ENCODE results near the gene BHLHE40. TPM values are rescaled to one million over a fixed set of nuclear protein-coding genes. Genes with fewer than 3 reads are reported as not detected.

Gene BHLHE40
- total RNA-seq = 100 to 1,000 TPM; 209 to 219 TPM

DNA sequence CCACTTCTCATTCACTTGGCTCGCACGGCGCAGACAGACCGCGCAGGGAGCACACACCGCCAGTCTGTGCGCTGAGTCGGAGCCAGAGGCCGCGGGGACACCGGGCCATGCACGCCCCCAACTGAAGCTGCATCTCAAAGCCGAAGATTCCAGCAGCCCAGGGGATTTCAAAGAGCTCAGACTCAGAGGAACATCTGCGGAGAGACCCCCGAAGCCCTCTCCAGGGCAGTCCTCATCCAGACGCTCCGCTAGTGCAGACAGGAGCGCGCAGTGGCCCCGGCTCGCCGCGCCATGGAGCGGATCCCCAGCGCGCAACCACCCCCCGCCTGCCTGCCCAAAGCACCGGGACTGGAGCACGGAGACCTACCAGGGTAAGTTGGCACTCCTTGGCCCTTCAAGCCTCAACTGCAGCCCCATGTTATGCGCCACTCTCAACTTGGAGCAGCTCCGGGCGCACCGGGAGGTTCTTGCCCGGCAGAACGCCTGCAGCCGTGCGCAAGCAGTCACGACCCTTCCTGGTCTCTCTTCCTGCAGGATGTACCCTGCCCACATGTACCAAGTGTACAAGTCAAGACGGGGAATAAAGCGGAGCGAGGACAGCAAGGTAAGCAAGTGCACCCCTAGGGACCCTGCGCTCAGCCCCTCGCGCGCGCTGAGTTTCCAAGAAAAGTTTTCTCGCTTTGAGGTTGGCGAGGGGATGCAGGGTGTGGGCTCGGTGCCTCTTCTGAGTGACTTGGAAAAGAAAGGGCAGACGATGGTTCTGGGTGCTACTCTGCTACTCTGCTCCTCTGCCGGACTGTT lies at the start of gene BHLHE40:
BHLHE40 (plus strand) TSS at position 10 of the 801 bp plus-strand sequence; CDS start at position 292, 282 bp downstream.
- Mint-ChIP-seq H3K4me3 (peak within 1 kb of the TSS; percentile 91), H3K36me3 (ENCODE audit: low read depth) (peaks cover 58% of the 10 kb centered on the region), H3K4me1 (ENCODE audit: low read depth) (peaks cover 46% of the 10 kb centered on the region), H3K9me3 (ENCODE audit: insufficient read depth) (no peaks in the 10 kb centered on the region), H3K27ac (peak within 1 kb of the TSS; percentile 96), H3K27me3 (ENCODE audit: low read depth) (no peaks in the 10 kb centered on the region)
- CTCF ChIA-PET = interaction anchor here (0.8 to 13.2 kb wide), 34 partner anchors 15 to 266 kb away, joined by 3 to 272 read pairs (median 5); no protein-coding TSS in a partner anchor
- POLR2A ChIA-PET = interaction anchor here (0.6 to 13.1 kb wide), 42 partner anchors 7 to 486 kb away, joined by 3 to 737 read pairs (median 6); partner anchors contain the start of genes EDEM1 and ITPR1
- ATAC-seq = peak; percentile 34
- DNase-seq = no peak

DNA sequence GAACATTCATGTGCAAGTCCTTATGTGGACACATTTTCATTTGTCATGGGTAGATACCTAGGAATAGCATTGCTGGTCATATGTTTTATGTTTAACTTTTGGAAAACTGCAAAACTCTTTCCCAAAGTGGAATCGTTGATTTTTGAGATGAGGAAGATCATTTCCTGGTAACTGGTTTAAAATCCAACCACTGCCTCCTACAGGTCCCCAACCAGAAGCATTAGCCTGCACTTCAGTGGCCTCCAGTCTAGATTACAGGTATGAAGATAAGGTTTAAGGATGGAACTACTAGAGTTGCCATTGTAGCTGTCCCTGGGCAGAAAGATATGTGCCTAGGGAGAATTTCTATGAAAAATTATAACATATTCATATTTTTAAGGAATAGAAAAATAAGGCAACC lies 48.7 kb upstream of the BHLHE40 start:
- no peak for DNase-seq
- Mint-ChIP-seq H3K27ac (no peak overlapping the region), H3K4me1 (ENCODE audit: low read depth) (peaks cover 45% of the 10 kb centered on the region), H3K27me3 (ENCODE audit: low read depth) (no peaks in the 10 kb centered on the region), H3K9me3 (ENCODE audit: insufficient read depth) (peaks cover 10% of the 10 kb centered on the region), H3K36me3 (ENCODE audit: low read depth) (peaks cover 21% of the 10 kb centered on the region), H3K4me3 (no peak overlapping the region)
- ChIA-PET CTCF (no interaction called here), POLR2A (no interaction called here)
- no peak for ATAC-seq

GRCh38 chr3:4934050-4934449 lies 45.2 kb upstream of the BHLHE40 start:
- Mint-ChIP-seq H3K36me3 (ENCODE audit: low read depth) (peaks cover 15% of the 10 kb centered on the region), H3K9me3 (ENCODE audit: insufficient read depth) (peaks cover 5% of the 10 kb centered on the region), H3K27ac (peak overlapping the region; percentile 48), H3K4me3 (no peak overlapping the region), H3K4me1 (ENCODE audit: low read depth) (peaks cover 30% of the 10 kb centered on the region), H3K27me3 (ENCODE audit: low read depth) (no peaks in the 10 kb centered on the region)
- no peak for ATAC-seq
- no peak for DNase-seq
- ChIA-PET POLR2A (no interaction called here), CTCF (no interaction called here)

DNA sequence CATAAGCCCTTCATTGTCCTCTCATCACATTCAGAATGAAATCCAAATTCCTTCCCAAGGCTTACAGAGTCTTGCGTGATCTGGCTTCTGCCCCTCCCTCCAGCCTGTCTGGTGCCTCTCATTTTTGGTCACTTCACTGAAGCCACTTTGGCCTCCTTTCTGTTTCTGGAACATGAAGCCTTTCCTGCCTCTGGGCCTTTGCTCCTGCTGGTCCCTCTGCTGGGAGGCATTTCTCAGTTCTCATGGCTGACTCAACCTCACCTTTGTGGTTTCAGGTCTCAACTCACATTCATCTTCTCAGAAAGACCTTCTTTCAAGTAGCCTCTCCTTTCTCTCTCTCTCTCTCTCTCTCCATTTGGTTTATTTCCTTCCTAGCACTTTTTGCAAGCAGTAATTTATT lies 43.9 kb upstream of the BHLHE40 start:
- peaks cover 28% of the 10 kb centered on the region for H3K4me1 Mint-ChIP-seq (ENCODE audit: low read depth)
- ChIA-PET POLR2A (interaction anchor here (0.7 kb wide), 1 partner anchor 44 kb away, joined by 3 read pairs; the partner anchor contains the start of gene BHLHE40), CTCF (no interaction called here)
- ATAC-seq = peak; percentile 87
- peak overlapping the region; percentile 73 for H3K27ac Mint-ChIP-seq
- H3K4me3 Mint-ChIP-seq = peak overlapping the region; percentile 6
- H3K27me3 Mint-ChIP-seq (ENCODE audit: low read depth) = no peaks in the 10 kb centered on the region
- H3K36me3 Mint-ChIP-seq (ENCODE audit: low read depth) = peaks cover 15% of the 10 kb centered on the region
- H3K9me3 Mint-ChIP-seq (ENCODE audit: insufficient read depth) = peaks cover 5% of the 10 kb centered on the region
- peak; percentile 52 for DNase-seq

- ChIA-PET CTCF (interaction anchor here (2.1 kb wide), 1 partner anchor 12 kb away, joined by 5 read pairs; no protein-coding TSS in a partner anchor), POLR2A (interaction anchor here (1.1 to 1.2 kb wide), 2 partner anchors 42 to 46 kb away, joined by 3 read pairs; partner anchors contain the start of gene BHLHE40)
- Mint-ChIP-seq H3K9me3 (ENCODE audit: insufficient read depth) (peaks cover 5% of the 10 kb centered on the region), H3K36me3 (ENCODE audit: low read depth) (peaks cover 13% of the 10 kb centered on the region), H3K4me3 (no peak overlapping the region), H3K27me3 (ENCODE audit: low read depth) (no peaks in the 10 kb centered on the region), H3K4me1 (ENCODE audit: low read depth) (peaks cover 24% of the 10 kb centered on the region), H3K27ac (no peak overlapping the region)
- DNase-seq (no peak), ATAC-seq (no peak)
Measured at GRCh38 chr3:4936982-4937614, 42.1 kb upstream of the BHLHE40 start.

GRCh38 chr3:4938281-4938982 lies 40.8 kb upstream of the BHLHE40 start:
- ATAC-seq = no peak
- H3K4me3 Mint-ChIP-seq = no peak overlapping the region
- H3K27me3 Mint-ChIP-seq (ENCODE audit: low read depth) = no peaks in the 10 kb centered on the region
- ChIA-PET CTCF (interaction anchor here (0.7 to 2.1 kb wide), 4 partner anchors 10 to 38 kb away, joined by 3 to 5 read pairs (median 4); no protein-coding TSS in a partner anchor), POLR2A (interaction anchor here (1.2 kb wide), 1 partner anchor 41 kb away, joined by 3 read pairs; the partner anchor contains the start of gene BHLHE40)
- H3K27ac Mint-ChIP-seq = no peak overlapping the region
- H3K4me1 Mint-ChIP-seq (ENCODE audit: low read depth) = peaks cover 24% of the 10 kb centered on the region
- H3K36me3 Mint-ChIP-seq (ENCODE audit: low read depth) = peaks cover 13% of the 10 kb centered on the region
- no peak for DNase-seq
- H3K9me3 Mint-ChIP-seq (ENCODE audit: insufficient read depth) = peaks cover 5% of the 10 kb centered on the region

DNA sequence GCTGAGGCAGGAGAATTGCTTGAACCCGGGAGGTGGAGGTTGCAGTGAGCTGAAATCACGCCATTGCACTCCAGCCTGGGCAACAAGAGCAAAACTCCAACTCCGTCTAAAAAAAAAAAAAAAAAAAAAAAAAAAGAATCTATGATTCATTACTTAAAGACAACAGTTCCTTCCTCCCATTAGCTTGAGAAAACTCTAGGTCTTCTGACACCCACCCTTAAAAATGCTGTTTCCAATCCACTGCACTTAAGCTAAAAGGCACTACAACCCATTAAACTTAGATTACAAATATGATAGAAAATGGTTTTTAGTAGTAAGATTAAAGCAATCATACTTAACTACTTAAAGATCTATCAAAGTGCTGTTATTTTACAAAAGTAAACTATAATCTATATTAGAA lies 40.0 kb upstream of the BHLHE40 start:
- peaks cover under 1% of the 10 kb centered on the region for H3K9me3 Mint-ChIP-seq (ENCODE audit: insufficient read depth)
- no peak for DNase-seq
- H3K4me3 Mint-ChIP-seq = no peak overlapping the region
- ATAC-seq = no peak
- H3K27me3 Mint-ChIP-seq (ENCODE audit: low read depth) = no peaks in the 10 kb centered on the region
- H3K4me1 Mint-ChIP-seq (ENCODE audit: low read depth) = peaks cover 22% of the 10 kb centered on the region
- ChIA-PET POLR2A (no interaction called here), CTCF (no interaction called here)
- H3K27ac Mint-ChIP-seq = no peak overlapping the region
- peaks cover 6% of the 10 kb centered on the region for H3K36me3 Mint-ChIP-seq (ENCODE audit: low read depth)

GRCh38 chr3:4940985-4941384 lies 38.3 kb upstream of the BHLHE40 start:
- Mint-ChIP-seq H3K9me3 (ENCODE audit: insufficient read depth) (no peaks in the 10 kb centered on the region), H3K4me3 (no peak overlapping the region), H3K27me3 (ENCODE audit: low read depth) (no peaks in the 10 kb centered on the region), H3K36me3 (ENCODE audit: low read depth) (peaks cover 3% of the 10 kb centered on the region), H3K4me1 (ENCODE audit: low read depth) (peaks cover 11% of the 10 kb centered on the region), H3K27ac (no peak overlapping the region)
- ATAC-seq (no peak), DNase-seq (no peak)
- POLR2A ChIA-PET = no interaction called here
- CTCF ChIA-PET = no interaction called here

DNA sequence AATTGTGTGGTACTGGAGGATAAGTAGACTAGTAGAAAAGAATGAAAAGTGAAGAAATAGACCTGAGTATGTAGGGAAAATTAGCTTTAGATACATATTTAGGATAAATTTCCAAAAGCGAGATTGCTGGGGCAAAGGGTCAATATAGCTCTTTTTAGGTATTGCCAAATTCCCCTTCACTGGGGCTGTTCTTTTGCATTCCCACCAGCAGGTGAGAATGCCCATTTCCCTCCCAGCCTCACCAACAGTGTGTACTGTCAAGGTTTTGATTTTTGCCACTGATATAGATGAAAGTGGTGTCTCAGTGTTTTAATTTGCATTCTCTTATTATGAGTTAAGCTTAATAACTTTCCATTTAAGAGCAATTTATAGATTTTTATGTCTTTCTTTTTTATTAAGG lies 35.7 kb upstream of the BHLHE40 start:
- Mint-ChIP-seq H3K9me3 (ENCODE audit: insufficient read depth) (no peaks in the 10 kb centered on the region), H3K27me3 (ENCODE audit: low read depth) (no peaks in the 10 kb centered on the region), H3K4me3 (no peak overlapping the region), H3K4me1 (ENCODE audit: low read depth) (no peaks in the 10 kb centered on the region), H3K27ac (no peak overlapping the region), H3K36me3 (ENCODE audit: low read depth) (no peaks in the 10 kb centered on the region)
- CTCF ChIA-PET = interaction anchor here (0.8 to 1.7 kb wide), 6 partner anchors 9 to 232 kb away, joined by 3 to 4 read pairs (median 3); no protein-coding TSS in a partner anchor
- DNase-seq (no peak), ATAC-seq (no peak)
- POLR2A ChIA-PET = no interaction called here

GRCh38 chr3:4945324-4945723 lies 33.9 kb upstream of the BHLHE40 start:
- H3K27me3 Mint-ChIP-seq (ENCODE audit: low read depth) = no peaks in the 10 kb centered on the region
- no peak overlapping the region for H3K4me3 Mint-ChIP-seq
- H3K27ac Mint-ChIP-seq = no peak overlapping the region
- DNase-seq = no peak
- ATAC-seq = no peak
- CTCF ChIA-PET = no interaction called here
- H3K36me3 Mint-ChIP-seq (ENCODE audit: low read depth) = no peaks in the 10 kb centered on the region
- H3K4me1 Mint-ChIP-seq (ENCODE audit: low read depth) = no peaks in the 10 kb centered on the region
- POLR2A ChIA-PET = no interaction called here
- H3K9me3 Mint-ChIP-seq (ENCODE audit: insufficient read depth) = no peaks in the 10 kb centered on the region

- Mint-ChIP-seq H3K27me3 (ENCODE audit: low read depth) (no peaks in the 10 kb centered on the region), H3K36me3 (ENCODE audit: low read depth) (no peaks in the 10 kb centered on the region), H3K9me3 (ENCODE audit: insufficient read depth) (no peaks in the 10 kb centered on the region), H3K4me3 (no peak overlapping the region), H3K4me1 (ENCODE audit: low read depth) (no peaks in the 10 kb centered on the region), H3K27ac (no peak overlapping the region)
- CTCF ChIA-PET = interaction anchor here (1.0 kb wide), 1 partner anchor 236 kb away, joined by 4 read pairs; no protein-coding TSS in a partner anchor
- no peak for ATAC-seq
- DNase-seq = no peak
- POLR2A ChIA-PET = no interaction called here
Measured at GRCh38 chr3:4947028-4947427, 32.2 kb upstream of the BHLHE40 start.
